Stimulated activated CD4-positive, alpha-beta T cell treated with anti-CD3 and anti-CD28 coated beads, TNF-alpha, amount 100 ng/mL, for 48 hours (primary cell): Measurements from ENCODE around the gene UBE3B.
"Not testable (repeated sequence)": the region's sequence is repeated elsewhere in the genome, so short reads cannot be mapped to it uniquely, and the experiment has no call there.

Source experiments
- DNase-seq, 3 donors: peaks; one replicate each; pipeline ENCODE4 v3.0.0-alpha.2; 2020; ENCODE audit warnings: low read depth in 3 of 3

The UBE3B gene

GRCh38 chr12:109477185-109477962 lies at the start of gene UBE3B, which contains the start of gene KCTD10:
Gene UBE3B (plus strand): TSS chr12:109477634. CDS start chr12:109483552, 5,918 bp downstream.
Gene KCTD10 (minus strand): TSS chr12:109477300. CDS start chr12:109477262, 38 bp downstream.
- peak; percentile 72 to 81 (median 74) for DNase-seq

GRCh38 chr12:109428037-109428629 lies 49.3 kb upstream of the UBE3B start:
- DNase-seq: peak; percentile 49 to 67 (median 55)

GRCh38 chr12:109428804-109429203 lies 48.6 kb upstream of the UBE3B start:
- DNase-seq: not testable (repeated sequence)

DNA sequence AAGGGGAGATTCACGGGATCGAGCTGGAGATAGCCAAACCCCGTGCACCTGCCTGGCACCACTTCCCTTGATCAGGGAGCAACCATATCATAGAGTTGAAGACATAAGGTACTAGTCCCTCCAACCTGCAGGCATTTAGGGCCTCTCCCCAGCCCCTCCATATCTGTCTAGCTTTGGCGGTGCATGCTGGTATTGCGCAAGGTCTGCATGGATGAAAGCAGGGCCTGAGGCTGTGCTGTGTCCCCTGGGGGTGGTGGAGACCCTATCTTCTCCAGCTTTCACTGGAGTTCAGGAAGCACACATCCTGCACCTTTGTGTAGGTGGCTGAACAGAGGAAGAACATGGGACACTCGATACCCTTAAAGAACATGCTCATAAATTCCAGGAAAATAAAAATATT lies 47.2 kb upstream of the UBE3B start:
- DNase-seq: no peak

GRCh38 chr12:109432431-109432830 lies 45.0 kb upstream of the UBE3B start:
- DNase-seq: no peak

- peak; percentile 55 to 72 (median 59) for DNase-seq
Observed at GRCh38 chr12:109432842-109433304, 44.6 kb upstream of the UBE3B start.

DNA sequence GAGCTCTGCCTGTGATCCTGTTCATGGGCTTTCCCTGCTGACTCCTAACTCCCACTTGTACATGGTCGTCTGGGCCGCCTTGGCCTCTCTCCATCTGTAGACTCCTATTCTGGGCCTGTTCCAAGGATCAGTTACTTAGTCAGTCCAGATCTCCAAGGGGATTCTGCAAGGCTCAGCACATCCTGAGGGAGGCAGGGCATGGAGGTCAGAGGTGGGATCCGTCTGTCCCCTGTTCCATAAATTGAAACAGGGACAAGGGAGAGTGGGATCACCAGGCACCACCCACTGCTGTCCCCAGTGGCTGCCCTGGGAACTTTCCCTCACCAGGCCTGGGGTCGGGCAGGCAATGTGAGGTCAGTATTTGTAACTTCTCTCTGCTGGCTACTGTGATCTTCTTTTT lies 43.8 kb upstream of the UBE3B start:
- DNase-seq: no peak

GRCh38 chr12:109434582-109434981 lies 42.9 kb upstream of the UBE3B start:
- DNase-seq: no peak

GRCh38 chr12:109435428-109436187 lies 41.8 kb upstream of the UBE3B start:
- no peak for DNase-seq

DNA sequence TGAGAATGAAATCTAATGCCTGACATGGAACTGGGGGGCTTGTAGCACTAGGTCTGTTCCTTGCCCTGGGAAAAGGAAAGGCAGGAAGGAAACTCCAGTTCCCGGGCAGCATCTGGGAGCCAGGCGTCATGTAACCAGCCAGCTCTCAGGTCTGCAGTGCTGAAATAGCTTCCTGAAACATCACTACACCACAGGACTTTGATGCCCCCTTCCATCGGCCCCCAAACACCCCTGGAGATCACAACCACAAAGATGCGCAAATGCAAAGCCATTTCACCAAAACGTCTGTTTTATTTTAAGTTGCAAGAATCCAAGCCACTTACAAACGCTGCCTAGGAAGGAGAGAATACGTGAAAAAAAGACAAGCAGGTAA lies 41.3 kb upstream of the UBE3B start:
- DNase-seq: no peak

DNA sequence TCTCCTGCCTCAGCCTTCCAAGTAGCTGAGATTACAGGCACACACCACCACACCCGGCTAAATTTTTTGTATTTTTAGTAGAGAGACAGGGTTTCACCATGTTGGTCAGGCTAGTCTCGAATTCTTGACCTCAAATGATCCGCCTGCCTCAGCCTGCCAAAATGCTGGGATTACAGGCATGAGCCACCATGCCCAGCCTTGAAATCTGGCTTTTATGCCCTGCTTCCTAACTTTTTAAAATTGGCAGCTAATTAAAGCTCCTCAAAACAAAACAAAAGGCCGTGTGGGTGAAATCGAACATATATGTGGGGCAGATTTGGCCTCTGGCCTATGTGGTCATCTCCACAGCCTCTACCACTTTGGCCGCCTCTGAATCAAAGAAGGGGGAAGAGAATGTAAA lies 38.3 kb upstream of the UBE3B start:
- no peak for DNase-seq

DNA sequence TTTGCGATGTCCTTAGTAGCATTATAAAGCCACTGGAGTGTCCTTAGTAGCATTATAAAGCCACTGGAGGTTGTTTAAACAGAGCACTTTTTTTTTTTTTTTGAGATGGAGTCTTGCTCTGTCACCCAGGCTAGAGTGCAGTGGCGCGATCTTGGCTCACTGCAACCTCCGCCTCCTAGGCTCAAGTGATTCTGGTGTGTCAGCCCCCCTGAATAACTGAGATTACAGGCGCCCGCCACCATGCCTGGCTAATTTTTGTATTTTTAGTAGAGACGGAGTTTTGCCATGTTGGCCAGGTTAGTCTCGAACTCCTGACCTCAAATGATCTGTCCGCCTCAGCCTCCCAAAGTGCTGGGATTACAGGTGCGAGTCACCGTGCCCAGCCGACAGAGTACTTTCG lies 37.5 kb upstream of the UBE3B start:
- DNase-seq: not testable (repeated sequence)

DNA sequence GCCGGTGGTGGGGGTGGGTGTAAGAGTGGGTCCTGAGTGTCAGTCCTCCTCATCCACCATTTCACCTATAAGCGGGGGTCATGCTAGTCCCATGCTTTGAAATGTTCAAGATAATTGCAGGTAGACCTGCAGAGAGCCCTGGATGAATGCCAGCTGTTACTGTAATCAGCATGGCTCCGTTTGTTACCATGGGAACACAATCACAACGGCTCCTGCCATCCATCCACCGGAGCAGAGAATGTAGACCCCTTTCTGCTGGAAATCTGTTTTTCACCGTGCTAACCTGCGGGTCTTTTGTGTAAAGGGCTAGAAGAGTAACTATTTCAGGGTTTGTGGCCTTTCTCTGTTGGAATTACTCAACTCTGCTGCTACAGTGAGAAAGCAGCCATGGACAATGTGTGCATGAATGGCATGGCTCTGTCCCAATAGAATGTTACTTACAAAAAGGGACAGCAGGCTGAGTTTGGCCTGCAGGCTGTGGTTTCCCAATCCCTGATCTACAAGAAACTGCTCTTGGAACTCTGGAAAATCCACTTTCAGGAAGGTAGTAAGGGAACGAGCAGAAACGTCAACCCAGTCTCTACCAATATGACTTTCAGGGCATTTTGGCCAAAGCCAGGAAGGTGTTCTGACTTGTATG lies 36.5 kb upstream of the UBE3B start:
- DNase-seq: no peak

- no peak for DNase-seq
Observed at GRCh38 chr12:109443794-109444193, 33.6 kb upstream of the UBE3B start.

- no peak for DNase-seq
Observed at GRCh38 chr12:109444259-109444658, 33.2 kb upstream of the UBE3B start.

- no peak for DNase-seq
Observed at GRCh38 chr12:109445191-109445609, 32.2 kb upstream of the UBE3B start.

GRCh38 chr12:109446869-109447268 lies 30.6 kb upstream of the UBE3B start:
- DNase-seq: no peak

- no peak for DNase-seq
Observed at GRCh38 chr12:109447482-109447881, 30.0 kb upstream of the UBE3B start.

DNA sequence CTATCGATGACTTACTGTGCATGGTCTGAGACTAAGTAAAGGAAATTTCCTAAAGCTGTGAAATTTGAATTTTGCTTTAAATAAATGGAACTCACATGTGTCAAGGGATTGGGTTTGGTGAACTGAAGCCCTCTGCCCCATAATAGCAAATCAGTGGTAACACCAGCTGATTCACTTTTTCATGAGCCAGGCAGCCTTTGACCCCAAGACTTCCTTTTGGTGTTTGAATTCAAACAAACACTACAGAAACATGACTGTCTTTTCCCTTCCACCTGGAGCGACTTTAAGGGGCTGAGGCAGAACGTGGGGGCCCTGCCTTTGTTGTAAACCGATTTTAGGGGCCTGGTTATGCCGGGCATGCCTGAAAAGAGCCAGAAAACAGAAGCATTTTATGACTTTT lies 29.2 kb upstream of the UBE3B start:
- no peak for DNase-seq

- DNase-seq: no peak
Observed at GRCh38 chr12:109448707-109449390, 28.6 kb upstream of the UBE3B start.

DNA sequence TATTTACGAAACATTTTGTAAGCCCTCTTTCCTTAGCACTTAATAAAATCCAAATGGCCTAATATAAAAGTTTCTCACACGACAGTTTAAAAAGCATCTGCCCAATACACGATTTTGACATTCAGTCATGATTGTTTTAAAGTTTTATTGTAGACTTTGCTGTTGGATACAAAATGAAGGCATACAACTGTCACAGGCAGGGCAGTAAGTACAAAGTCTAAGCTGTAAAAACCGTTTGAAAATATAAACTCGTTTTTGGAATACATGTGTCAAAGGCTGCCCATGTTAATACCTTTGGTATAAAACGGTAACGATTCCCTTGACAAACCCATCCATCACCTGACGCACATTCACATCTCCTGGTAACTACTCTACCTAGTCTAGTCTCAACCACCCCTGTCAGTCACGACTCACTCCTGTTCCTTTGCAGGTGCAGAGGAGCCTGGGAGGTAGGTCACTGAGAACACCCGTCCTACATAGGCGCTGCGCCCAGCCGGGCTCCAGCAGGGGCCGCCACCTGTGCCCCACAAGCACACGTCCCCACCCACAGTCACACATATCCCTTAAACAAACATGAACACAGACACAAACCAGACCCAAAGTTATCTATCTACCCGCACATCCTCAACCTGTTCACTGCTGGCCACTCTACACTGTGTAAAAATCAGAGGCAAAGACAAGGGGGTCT lies 27.4 kb upstream of the UBE3B start:
- DNase-seq: no peak
